ENCODE data around the gene RANBP3L.

GRCh38 chr5:36276864-36277263 lies 24.8 kb downstream of the RANBP3L start:
- TF ChIP-seq ZNF274 (IDR thresholded peaks at IDR 0.05; ENCODE audit: low read depth, low read length) (no peak), SUZ12 (IDR thresholded peaks at IDR 0.05; ENCODE audit: extremely low read depth, insufficient read depth, insufficient read length) (no peak), YY1 (IDR thresholded peaks at IDR 0.05; ENCODE audit: insufficient read depth, insufficient read length) (no peak)
